Neuron (in vitro differentiated cells): ENCODE data around the gene STPG2.

Experiments used
- H2AFZ ChIP-seq: one replicate; pipeline ENCODE4 v1.6.1; 2013; ENCODE audit warnings: low read depth, mild to moderate bottlenecking, inconsistent platforms, low read length, moderate library complexity
- H3K27me3 ChIP-seq: one replicate; pipeline ENCODE4 v1.6.1; 2013; ENCODE audit warnings: low read length; ENCODE audit not compliant: insufficient read depth
- H3K36me3 ChIP-seq: one replicate; pipeline ENCODE4 v1.6.1; 2013; ENCODE audit warnings: low read length; ENCODE audit not compliant: insufficient read depth
- H3K4me1 ChIP-seq: one replicate; pipeline ENCODE4 v1.6.1; 2013; ENCODE audit warnings: low read length; ENCODE audit not compliant: insufficient read depth
- H3K4me3 ChIP-seq: 2 replicates; pipeline ENCODE4 v1.5.1; 2013; ENCODE audit warnings: mild to moderate bottlenecking, low read length, moderate library complexity
- H3K9me3 ChIP-seq: one replicate; pipeline ENCODE4 v1.6.1; 2013; ENCODE audit warnings: low read length

Gene STPG2

DNA sequence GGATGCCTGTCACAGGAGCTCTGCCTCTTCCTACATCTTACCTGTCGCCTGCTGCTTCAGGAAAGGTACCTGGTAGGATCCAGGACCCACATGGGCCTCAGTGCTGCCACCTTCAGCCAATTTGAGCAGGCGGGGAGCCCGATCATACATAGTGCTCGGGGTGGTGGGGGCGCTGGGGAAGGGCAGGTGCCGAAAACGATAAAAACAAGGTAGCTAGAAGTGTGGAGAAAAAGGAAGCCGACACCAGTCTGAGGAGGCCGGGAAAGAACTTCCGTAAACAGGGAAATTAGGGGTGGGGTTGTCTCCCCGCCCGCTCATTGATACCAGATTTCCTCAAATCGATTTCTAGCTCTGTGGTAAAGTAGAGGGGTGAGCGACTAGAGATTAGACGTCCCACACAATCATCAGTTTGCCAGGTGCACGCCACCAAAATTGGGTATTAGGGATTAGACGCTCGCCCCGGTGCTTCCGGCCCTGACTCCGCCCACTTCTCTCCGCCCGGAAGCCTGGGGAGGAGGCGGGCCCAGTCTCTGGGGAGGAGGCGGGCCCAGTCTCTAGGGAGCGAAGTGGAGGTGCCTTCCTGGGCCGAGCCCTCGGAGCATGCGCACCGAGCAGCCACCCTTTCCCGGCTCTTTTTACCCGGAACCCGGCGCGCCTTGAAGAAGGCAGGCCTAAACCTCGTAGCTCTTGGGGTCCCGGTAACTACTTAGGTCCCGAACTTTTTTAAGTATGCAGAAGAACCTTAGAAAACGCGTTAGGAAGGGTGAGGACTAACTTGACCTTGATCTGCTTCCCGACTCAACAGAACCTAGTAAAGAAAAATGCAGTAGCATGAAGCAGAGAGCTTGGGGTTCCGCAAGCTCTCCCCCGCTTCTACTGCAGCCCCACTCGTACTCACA, at the start of gene STPG2:
STPG2 (minus strand) TSS at position 476 of the 899 bp plus-strand sequence.
- no peaks in the 10 kb centered on the region for H3K9me3 ChIP-seq

DNA sequence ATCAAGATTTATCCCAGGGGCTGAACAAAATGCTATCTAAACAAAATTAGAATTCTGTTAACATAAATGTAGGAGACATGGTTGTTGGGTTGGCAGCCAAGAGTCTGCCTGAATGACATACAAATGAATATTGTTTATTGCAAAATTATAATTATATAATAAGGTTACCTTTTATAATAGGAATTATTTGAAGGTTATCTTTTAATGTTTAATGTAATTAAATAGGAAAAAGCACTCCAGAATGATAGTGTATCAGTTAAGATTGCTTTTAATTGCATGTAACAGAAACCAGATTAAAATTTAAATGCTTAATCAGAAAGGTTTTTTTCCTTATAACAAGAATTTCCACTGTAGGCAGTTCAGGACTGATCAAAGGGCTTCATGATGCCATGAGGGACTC, 42.0 kb upstream of the STPG2 start:
- H2AFZ ChIP-seq: no peak overlapping the region
- H3K4me1 ChIP-seq: no peaks in the 10 kb centered on the region
- no peaks in the 10 kb centered on the region for H3K27me3 ChIP-seq
- no peak overlapping the region for H3K4me3 ChIP-seq
- H3K9me3 ChIP-seq: no peaks in the 10 kb centered on the region
- no peaks in the 10 kb centered on the region for H3K36me3 ChIP-seq

More for the DNA sequence above, at the start of gene STPG2:
- peak within 1 kb of the TSS; percentile 85 for H3K4me3 ChIP-seq
- peak within 1 kb of the TSS; percentile 99 for H2AFZ ChIP-seq
- H3K36me3 ChIP-seq: no peaks in the 10 kb centered on the region
- no peaks in the 10 kb centered on the region for H3K27me3 ChIP-seq
- peaks cover 3% of the 10 kb centered on the region for H3K4me1 ChIP-seq

DNA sequence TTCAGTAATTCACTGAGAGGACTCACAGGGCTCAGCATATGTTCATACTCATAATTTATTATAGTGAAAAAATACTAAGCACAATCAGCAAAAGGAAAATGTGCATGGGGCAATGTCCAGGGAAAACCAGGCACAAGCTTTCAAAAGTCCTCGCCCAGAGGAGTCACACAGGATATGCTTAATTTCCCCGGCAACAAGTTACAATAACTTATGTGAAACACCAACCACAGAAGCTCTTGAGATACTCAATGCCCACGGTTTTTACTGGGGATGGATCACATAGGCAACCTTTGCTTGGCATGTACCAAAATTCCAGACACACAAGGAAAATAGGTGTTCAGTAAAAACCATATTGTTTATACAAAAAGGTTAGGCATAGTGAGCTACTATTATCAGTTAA, 38.5 kb upstream of the STPG2 start:
- Histone ChIP-seq H2AFZ (no peak overlapping the region), H3K27me3 (no peaks in the 10 kb centered on the region), H3K36me3 (no peaks in the 10 kb centered on the region), H3K9me3 (no peaks in the 10 kb centered on the region), H3K4me3 (no peak overlapping the region), H3K4me1 (no peaks in the 10 kb centered on the region)

DNA sequence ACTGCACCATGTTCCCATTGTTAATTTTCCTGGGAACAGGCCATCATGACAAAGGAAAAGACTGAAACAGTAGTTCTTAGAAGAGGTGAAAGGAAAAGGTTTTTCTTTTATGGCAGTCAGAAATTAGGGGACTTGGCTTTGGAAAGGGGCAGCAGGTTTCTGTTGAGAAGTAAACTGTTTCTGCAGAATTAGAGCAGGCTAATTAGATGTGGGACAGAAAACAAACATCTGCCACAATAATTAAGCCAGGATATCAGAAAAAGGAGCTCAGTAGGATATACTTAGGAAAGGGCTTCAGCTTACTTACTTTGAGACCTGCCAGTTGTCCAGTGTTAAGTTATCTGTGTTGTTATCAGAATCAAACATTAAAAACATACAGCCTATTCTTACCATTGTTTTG, 36.7 kb upstream of the STPG2 start:
- Histone ChIP-seq H3K36me3 (no peaks in the 10 kb centered on the region), H3K4me3 (no peak overlapping the region), H2AFZ (no peak overlapping the region), H3K27me3 (no peaks in the 10 kb centered on the region), H3K4me1 (no peaks in the 10 kb centered on the region), H3K9me3 (no peaks in the 10 kb centered on the region)

DNA sequence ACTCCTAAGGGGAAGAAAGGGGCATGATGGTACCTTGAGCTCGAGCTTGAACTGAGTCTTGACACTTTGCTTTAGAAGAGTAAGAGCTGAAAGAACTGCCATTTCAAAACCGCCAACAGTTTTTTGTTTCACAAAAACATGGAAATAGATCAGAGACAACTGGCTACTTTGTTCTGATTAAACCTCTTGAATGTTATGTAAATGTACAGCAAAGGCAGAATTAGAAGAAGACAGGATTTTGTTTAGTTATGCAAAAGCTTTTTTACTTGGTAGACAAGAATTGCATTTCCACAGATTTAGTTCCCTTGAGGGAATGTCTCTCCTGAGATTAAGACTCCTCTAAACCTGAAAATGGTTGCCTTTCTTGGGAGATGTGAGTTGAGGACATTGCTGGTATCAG, 33.3 kb upstream of the STPG2 start:
- H2AFZ ChIP-seq: no peak overlapping the region
- no peaks in the 10 kb centered on the region for H3K9me3 ChIP-seq
- no peak overlapping the region for H3K4me3 ChIP-seq
- H3K4me1 ChIP-seq: no peaks in the 10 kb centered on the region
- H3K36me3 ChIP-seq: no peaks in the 10 kb centered on the region
- H3K27me3 ChIP-seq: no peaks in the 10 kb centered on the region

DNA sequence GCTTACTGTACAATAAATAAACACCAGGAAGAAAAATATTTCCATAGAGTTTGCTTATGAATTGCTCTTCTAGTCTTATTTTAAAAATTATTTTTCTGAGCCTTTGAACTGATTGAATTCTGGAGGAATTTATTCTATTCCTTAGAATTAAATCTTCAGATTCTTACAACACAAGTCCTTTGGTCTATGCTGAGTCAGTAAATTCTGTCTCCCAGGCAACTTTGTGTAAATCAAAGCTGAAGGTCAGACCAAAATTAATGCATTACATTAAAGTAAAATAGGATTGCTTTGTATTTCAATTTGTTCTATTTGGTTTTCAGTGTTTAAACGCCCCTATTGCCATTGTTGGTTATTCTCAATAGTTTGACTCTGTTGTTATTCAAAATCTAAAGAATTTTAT, 26.8 kb upstream of the STPG2 start:
- no peak overlapping the region for H2AFZ ChIP-seq
- H3K27me3 ChIP-seq: no peaks in the 10 kb centered on the region

DNA sequence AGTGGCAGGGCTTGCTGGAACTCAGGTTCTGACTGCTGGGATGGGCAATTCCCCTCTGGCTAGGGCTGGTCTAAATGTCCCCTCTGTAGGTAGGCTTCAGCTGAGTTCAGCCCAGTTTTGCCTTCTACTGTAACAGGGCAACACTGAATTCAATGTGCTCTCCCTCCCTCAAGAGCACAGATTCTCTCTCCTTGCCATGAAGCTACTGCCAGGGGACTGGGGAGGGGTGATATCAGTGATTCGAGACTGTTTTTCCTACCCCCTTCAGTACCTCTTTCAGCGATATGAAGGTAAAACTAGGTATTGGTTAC, 23.4 kb upstream of the STPG2 start:
- Histone ChIP-seq H3K36me3 (no peaks in the 10 kb centered on the region), H3K4me1 (peaks cover 5% of the 10 kb centered on the region), H3K4me3 (no peak overlapping the region), H3K9me3 (no peaks in the 10 kb centered on the region), H2AFZ (no peak overlapping the region), H3K27me3 (no peaks in the 10 kb centered on the region)

More for the DNA sequence above, 26.8 kb upstream of the STPG2 start:
- Histone ChIP-seq H3K9me3 (no peaks in the 10 kb centered on the region), H3K4me1 (peaks cover 5% of the 10 kb centered on the region), H3K4me3 (no peak overlapping the region), H3K36me3 (no peaks in the 10 kb centered on the region)

DNA sequence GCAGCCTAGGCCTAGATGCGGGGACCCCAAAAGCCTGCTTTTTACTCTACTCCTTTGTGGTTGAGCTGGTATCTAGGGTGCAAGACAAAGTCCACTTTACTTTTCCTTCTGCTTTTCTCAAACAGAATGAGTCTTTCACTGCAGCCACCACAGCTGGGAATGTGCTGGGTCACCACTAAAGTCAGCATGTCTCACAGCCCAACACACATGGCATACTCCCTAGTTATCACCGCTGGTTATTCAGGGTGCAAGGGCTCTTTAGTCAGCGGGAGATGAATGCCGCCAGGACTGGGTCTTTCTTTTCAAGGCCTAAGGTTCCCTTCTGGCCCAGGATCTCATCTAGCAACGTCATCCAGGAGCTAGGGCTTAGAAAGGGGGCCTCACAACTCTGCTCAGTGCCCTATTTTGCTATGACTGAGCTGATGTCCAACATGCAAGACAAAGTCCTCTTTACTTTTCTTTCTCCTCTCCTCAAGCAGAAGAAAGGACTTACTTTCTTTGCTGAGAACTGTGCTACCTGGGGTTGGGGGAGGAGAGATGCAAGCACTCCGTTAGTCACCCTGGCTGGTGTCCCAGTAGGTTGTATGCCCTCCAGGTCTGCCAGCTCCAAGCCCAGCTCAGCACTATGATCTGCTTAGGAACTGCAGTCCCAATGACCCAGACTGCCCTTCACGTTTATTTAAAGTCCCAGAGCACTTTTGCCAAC, 22.9 kb upstream of the STPG2 start:
- no peak overlapping the region for H2AFZ ChIP-seq
- no peaks in the 10 kb centered on the region for H3K27me3 ChIP-seq
- no peaks in the 10 kb centered on the region for H3K9me3 ChIP-seq
- no peak overlapping the region for H3K4me3 ChIP-seq
- H3K36me3 ChIP-seq: no peaks in the 10 kb centered on the region
- peaks cover 5% of the 10 kb centered on the region for H3K4me1 ChIP-seq

DNA sequence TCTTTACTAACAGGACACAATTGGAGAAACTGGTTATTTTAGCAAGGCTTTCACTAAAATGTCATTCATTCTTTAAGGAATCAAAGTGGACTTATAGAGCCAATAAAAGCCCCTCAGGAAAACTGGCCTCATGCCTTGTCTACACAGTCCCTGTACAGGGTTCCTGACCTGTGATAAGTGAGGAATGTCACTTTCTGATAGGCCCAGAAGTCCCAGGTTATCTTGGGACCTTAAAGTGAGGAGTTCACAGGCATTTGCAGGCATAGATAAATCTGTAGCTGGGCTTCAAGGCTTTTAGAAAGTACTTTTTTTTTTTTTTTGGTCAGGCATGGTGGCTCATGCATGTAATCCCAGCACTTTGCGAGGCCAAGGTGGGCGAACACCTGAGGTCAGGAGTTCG, 19.4 kb upstream of the STPG2 start:
- H3K4me1 ChIP-seq: no peaks in the 10 kb centered on the region
- no peak overlapping the region for H2AFZ ChIP-seq
- peaks cover 4% of the 10 kb centered on the region for H3K9me3 ChIP-seq
- no peaks in the 10 kb centered on the region for H3K36me3 ChIP-seq
- H3K27me3 ChIP-seq: no peaks in the 10 kb centered on the region
- H3K4me3 ChIP-seq: no peak overlapping the region

DNA sequence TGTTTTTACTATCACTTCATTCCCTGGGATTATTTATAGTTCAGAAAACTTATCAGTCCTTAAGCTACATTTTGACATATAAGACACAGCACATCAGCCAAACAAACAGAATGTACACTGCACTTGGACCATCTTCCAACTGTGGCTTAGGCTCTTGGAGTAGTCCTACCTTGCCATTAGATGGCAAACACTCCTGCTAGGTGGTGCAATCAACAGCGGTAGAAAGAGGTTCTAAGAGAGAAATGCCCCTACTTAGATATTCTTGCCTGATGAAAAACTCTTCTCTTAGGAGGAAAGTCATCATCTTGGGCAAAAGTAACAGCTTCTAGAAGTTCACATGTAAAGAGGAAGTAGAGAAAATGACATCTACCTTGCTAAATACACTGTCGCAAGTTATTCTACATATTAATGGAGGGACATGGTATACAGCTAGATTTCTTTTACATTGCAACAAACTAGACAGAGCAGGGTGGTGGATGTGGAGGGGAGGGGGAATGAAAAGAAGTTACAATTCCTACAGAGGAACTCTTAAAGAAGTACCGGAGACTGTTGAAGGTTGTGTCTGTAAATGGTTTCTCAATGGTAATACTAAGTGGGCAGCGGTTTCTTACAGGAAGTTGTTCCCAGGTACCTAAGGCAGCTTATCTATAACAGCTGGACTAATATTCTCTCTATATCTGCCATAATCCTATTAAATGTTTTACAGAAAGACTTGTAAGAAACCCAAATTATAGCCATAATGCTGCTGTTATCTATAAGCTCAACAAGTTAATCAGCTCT, 8.1 kb upstream of the STPG2 start:
- H3K4me3 ChIP-seq: no peak overlapping the region
- no peaks in the 10 kb centered on the region for H3K4me1 ChIP-seq
- H3K9me3 ChIP-seq: no peaks in the 10 kb centered on the region
- no peak overlapping the region for H2AFZ ChIP-seq
- no peaks in the 10 kb centered on the region for H3K27me3 ChIP-seq
- H3K36me3 ChIP-seq: no peaks in the 10 kb centered on the region

DNA sequence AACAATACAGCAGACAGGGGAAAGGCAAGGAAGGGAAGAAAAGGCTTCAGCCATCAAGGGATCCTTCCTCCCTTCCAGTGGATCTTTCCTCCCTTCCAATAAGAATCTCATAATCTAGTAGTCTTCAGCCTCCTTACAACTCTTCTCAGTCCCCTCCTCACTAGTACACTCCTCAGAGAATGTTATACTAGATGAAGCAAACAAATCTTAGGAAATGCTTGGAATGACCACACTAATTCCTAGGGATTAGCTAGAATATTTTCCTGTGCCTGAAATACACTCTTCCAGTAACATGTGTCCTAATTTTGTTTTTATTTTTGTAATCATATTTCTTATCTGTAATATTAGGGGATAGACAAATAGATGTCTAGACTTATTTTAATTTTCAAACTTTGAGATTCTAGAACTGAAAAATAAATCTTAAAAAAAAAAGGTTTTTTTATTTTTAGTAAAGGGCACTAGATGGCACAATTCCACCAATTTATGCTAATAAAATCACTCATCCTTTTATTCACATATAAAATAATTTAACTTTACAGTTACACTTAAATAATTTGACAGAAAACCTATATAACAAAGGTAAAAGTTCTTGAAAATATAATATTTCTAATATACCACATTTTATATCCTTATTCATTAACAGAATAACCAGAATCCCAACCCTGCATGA, 7.0 kb upstream of the STPG2 start:
- Histone ChIP-seq H3K9me3 (no peaks in the 10 kb centered on the region), H3K27me3 (no peaks in the 10 kb centered on the region), H3K4me3 (no peak overlapping the region), H3K4me1 (no peaks in the 10 kb centered on the region), H2AFZ (no peak overlapping the region), H3K36me3 (no peaks in the 10 kb centered on the region)

DNA sequence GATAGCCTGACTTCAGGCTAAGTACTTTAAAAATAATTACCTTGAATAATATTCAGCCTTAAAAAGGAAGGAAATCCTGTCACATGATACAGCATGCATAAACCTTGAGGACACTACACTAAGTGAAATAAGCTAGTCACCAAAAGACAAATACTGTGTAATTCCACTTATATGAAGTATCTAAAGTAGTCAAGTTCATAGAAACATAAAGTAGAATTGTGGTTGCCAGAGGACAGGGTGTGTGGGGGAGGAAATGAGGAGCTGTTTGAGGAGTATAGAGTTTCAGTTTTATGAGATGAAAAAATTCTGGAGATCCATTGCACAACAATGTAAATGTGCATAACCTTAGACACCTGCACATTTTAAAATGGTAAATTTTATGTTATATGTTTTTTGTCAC, 5.6 kb upstream of the STPG2 start:
- no peaks in the 10 kb centered on the region for H3K36me3 ChIP-seq
- no peaks in the 10 kb centered on the region for H3K4me1 ChIP-seq
- no peaks in the 10 kb centered on the region for H3K27me3 ChIP-seq
- no peaks in the 10 kb centered on the region for H3K9me3 ChIP-seq
- H2AFZ ChIP-seq: no peak overlapping the region
- no peak overlapping the region for H3K4me3 ChIP-seq

DNA sequence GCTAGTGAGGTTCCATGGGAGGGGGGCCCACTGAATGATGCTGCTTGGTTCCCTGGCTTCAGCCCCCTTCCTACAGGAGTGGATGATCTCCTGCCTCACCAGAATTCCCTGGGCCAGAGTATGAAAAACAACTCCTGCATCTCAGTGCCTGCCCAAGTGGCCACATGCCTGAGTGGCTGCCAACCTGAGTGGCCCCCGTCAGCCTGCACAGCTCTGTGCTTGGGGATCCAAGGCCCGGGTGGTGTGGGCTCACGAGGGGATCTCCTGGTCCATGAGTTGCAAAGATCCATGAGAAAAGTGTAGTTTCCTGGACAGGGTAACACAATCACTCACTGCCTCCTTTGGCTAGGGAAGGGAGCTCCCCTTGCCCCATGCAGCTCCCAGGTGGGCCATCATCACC, 17.1 kb downstream of the STPG2 start:
- no peak overlapping the region for H2AFZ ChIP-seq
- H3K36me3 ChIP-seq: no peaks in the 10 kb centered on the region
- H3K9me3 ChIP-seq: no peaks in the 10 kb centered on the region
- no peaks in the 10 kb centered on the region for H3K4me1 ChIP-seq
- no peaks in the 10 kb centered on the region for H3K27me3 ChIP-seq
- H3K4me3 ChIP-seq: no peak overlapping the region
